Body of pancreas (tissue), 4 donors: Measurements from ENCODE around the gene PDGFA.

Experiments used
- POLR2A ChIP-seq, 3 donors: fragments of 450-650 bp; IDR thresholded peaks; one replicate each; pipeline ENCODE4 v1.6.1; 2016; ENCODE audit warnings: antibody characterized with exemption in 3 of 3, mild to moderate bottlenecking in 2 of 3
- TF ChIP-seq, protein P1 (sequence below), 7 experiments: fragments of 450-650 bp in 4 of 7; fragments of 200-600 bp in 3 of 7; sonication (generic) in 3 of 7; IDR thresholded peaks; one replicate each; pipeline ENCODE4 v1.5.1; 2016 to 2019; ENCODE audit warnings: antibody characterized with exemption in 7 of 7

DNA sequence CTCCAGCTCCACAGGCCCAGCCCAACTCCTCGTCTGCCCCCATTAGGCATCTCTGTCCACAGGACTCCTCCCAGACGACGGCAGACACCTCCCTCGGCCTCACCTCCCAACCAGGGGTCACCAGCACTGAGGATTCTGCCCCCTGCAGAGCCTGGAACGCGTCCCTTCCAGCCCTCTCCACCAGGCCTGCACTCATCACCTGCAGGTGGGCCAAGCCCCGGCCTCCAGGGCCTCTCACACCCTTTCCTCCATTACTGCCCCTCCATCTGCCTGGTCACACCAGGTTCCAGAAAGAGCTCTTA lies 42.7 kb upstream of the PDGFA start:
- TF ChIP-seq, protein P1, sequence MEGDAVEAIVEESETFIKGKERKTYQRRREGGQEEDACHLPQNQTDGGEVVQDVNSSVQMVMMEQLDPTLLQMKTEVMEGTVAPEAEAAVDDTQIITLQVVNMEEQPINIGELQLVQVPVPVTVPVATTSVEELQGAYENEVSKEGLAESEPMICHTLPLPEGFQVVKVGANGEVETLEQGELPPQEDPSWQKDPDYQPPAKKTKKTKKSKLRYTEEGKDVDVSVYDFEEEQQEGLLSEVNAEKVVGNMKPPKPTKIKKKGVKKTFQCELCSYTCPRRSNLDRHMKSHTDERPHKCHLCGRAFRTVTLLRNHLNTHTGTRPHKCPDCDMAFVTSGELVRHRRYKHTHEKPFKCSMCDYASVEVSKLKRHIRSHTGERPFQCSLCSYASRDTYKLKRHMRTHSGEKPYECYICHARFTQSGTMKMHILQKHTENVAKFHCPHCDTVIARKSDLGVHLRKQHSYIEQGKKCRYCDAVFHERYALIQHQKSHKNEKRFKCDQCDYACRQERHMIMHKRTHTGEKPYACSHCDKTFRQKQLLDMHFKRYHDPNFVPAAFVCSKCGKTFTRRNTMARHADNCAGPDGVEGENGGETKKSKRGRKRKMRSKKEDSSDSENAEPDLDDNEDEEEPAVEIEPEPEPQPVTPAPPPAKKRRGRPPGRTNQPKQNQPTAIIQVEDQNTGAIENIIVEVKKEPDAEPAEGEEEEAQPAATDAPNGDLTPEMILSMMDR (IDR thresholded peaks at IDR 0.05): no peak
- no peak for TF ChIP-seq POLR2A (IDR thresholded peaks at IDR 0.05)
